ENCODE measurements around the gene URB2. TPM values are rescaled to one million over a fixed set of nuclear protein-coding genes. Genes with fewer than 3 reads are reported as not detected.

URB2 gene
- total RNA-seq, 1 experiment from 2014 or later: 21.9 TPM

DNA sequence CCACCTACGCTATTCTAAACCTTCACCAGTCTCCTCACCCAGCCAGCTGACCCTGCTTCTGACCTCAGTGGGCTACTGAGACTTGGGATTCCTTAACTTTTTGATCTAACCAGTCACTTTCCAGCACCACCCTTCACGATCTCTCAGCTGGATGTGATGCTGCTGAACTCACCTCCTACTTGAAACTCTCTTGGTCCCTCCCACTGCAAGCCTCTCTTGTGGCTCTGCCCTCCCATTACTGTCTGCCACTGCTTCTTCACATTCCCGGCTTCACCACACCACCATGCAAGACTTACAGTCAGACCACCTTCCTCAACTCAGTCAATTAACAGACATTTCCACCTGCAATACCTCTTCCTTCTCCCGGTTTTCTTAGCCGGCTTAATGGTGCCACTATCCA, 6.4 kb upstream of the URB2 start:
- in situ Hi-C loops (cut with HindIII; ENCODE audit: low pct_unique_long_range_greater_than_20kb, low sequenced_read_pairs): no loop called here
- ChIA-PET POLR2A (no interaction called here), CTCF (no interaction called here)
- ATAC-seq: no peak
- intact Hi-C loops (cut with micrococcal nuclease; ENCODE audit: unreplicated experiment): no loop called here
- Histone ChIP-seq H3K4me1 (ENCODE audit: control insufficient read depth, insufficient read depth, low read length) (peaks cover 7% of the 10 kb centered on the region; the same call in 1 of the 2 replicates), H3K36me3 (ENCODE audit: control insufficient read depth, insufficient read depth, low read length) (no peaks in the 10 kb centered on the region; the same call in 1 of the 2 replicates), H3K27me3 (ENCODE audit: control insufficient read depth, insufficient read depth, low read length) (no peaks in the 10 kb centered on the region), H3K9me3 (ENCODE audit: control insufficient read depth, insufficient read depth, low read depth, low read length) (no peaks in the 10 kb centered on the region), H3K27ac (ENCODE audit: low read length) (no peak overlapping the region), H3K4me3 (ENCODE audit: low read depth in 2 of 2, low read length in 2 of 2) (no peak overlapping the region)
- BruUV-seq (replicated peaks): no TSS peak
- no peak for DNase-seq (ENCODE audit: low read depth, low spot score)
- no peak for TF ChIP-seq POLR2AphosphoS5 (IDR thresholded peaks at IDR 0.05; ENCODE audit: low read depth, low read length)
- TF ChIP-seq TCF7L2 (IDR thresholded peaks at IDR 0.05; ENCODE audit: low read depth, low read length): no peak
- TF ChIP-seq SIN3A (IDR thresholded peaks at IDR 0.05; ENCODE audit: borderline replicate concordance, insufficient read depth, low read depth, low read length): no peak

- BruUV-seq (replicated peaks): TSS peak; percentile 3
- DNase-seq (ENCODE audit: low read depth, low spot score) (no peak), ATAC-seq (no peak)
- TF ChIP-seq TCF7L2 (IDR thresholded peaks at IDR 0.05; ENCODE audit: low read depth, low read length) (no peak), REST (IDR thresholded peaks at IDR 0.05; ENCODE audit: insufficient read depth in 1 of 2, low read depth in 2 of 2, low read length in 1 of 2) (no peak), CTCF (IDR thresholded peaks at IDR 0.05) (no peak), POLR2AphosphoS5 (IDR thresholded peaks at IDR 0.05; ENCODE audit: low read depth, low read length) (no peak), SIN3A (IDR thresholded peaks at IDR 0.05; ENCODE audit: borderline replicate concordance, insufficient read depth, low read depth, low read length) (no peak)
- ChIA-PET POLR2A (no interaction called here), CTCF (no interaction called here)
- H3K27me3 ChIP-seq (ENCODE audit: control insufficient read depth, insufficient read depth, low read length): no peaks in the 10 kb centered on the region
- in situ Hi-C loops (cut with HindIII; ENCODE audit: low pct_unique_long_range_greater_than_20kb, low sequenced_read_pairs) (no loop called here), intact Hi-C loops (cut with micrococcal nuclease; ENCODE audit: unreplicated experiment) (no loop called here)
- no peaks in the 10 kb centered on the region; the same call in 1 of the 2 replicates for H3K36me3 ChIP-seq (ENCODE audit: control insufficient read depth, insufficient read depth, low read length)
- H3K4me1 ChIP-seq (ENCODE audit: control insufficient read depth, insufficient read depth, low read length): peaks cover 8% of the 10 kb centered on the region; the same call in 1 of the 2 replicates
- no peaks in the 10 kb centered on the region for H3K9me3 ChIP-seq (ENCODE audit: control insufficient read depth, insufficient read depth, low read depth, low read length)
- H3K4me3 ChIP-seq (ENCODE audit: low read depth in 2 of 2, low read length in 2 of 2): no peak overlapping the region
- no peak overlapping the region for H3K27ac ChIP-seq (ENCODE audit: low read length)
Observed at GRCh38 chr1:229620876-229621275, 5.2 kb upstream of the URB2 start.

DNA sequence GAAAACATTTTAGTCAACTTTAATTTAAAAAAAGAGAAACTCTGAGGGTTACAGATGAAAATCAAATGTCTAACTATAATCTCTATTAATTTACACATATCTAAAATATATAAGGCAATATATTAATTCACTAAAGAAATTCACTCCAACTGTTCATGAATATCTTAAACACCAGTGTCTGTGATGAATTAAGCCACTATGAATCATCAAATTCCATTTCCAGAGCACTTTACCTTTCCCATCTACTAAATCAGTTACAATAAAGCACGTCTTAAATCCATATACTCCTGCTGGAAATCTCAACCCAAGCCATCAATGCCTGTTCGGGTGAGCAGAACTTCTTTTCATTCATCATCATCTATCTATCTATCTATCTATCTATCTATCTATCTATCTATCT, 4.4 kb upstream of the URB2 start:
- TF ChIP-seq REST (IDR thresholded peaks at IDR 0.05; ENCODE audit: insufficient read depth in 1 of 2, low read depth in 2 of 2, low read length in 1 of 2) (no peak), CTCF (IDR thresholded peaks at IDR 0.05) (no peak), SIN3A (IDR thresholded peaks at IDR 0.05; ENCODE audit: borderline replicate concordance, insufficient read depth, low read depth, low read length) (no peak), POLR2AphosphoS5 (IDR thresholded peaks at IDR 0.05; ENCODE audit: low read depth, low read length) (no peak), TCF7L2 (IDR thresholded peaks at IDR 0.05; ENCODE audit: low read depth, low read length) (no peak)
- Histone ChIP-seq H3K27ac (ENCODE audit: low read length) (no peak overlapping the region), H3K4me3 (ENCODE audit: low read depth in 2 of 2, low read length in 2 of 2) (no peak overlapping the region), H3K27me3 (ENCODE audit: control insufficient read depth, insufficient read depth, low read length) (no peaks in the 10 kb centered on the region), H3K9me3 (ENCODE audit: control insufficient read depth, insufficient read depth, low read depth, low read length) (no peaks in the 10 kb centered on the region), H3K36me3 (ENCODE audit: control insufficient read depth, insufficient read depth, low read length) (peaks cover 4% of the 10 kb centered on the region), H3K4me1 (ENCODE audit: control insufficient read depth, insufficient read depth, low read length) (peaks cover 8% of the 10 kb centered on the region; the same call in 1 of the 2 replicates)
- BruUV-seq (replicated peaks): no TSS peak
- in situ Hi-C loops (cut with HindIII; ENCODE audit: low pct_unique_long_range_greater_than_20kb, low sequenced_read_pairs) (no loop called here), intact Hi-C loops (cut with micrococcal nuclease; ENCODE audit: unreplicated experiment) (no loop called here)
- no peak for ATAC-seq
- CTCF ChIA-PET: no interaction called here
- POLR2A ChIA-PET: no interaction called here
- no peak for DNase-seq (ENCODE audit: low read depth, low spot score)

Data from Panc1 (cell line).